Mesothelial cell of epicardium (in vitro differentiated cells): ENCODE measurements around the gene SUCLG2. TPM values are rescaled to one million over a fixed set of nuclear protein-coding genes. Genes with fewer than 3 reads are reported as not detected.

Experiments used
- DNase-seq, 2 experiments: peaks; one replicate each; pipeline ENCODE4 v3.0.0; 2021; ENCODE audit warnings: low spot score in 2 of 2; ENCODE audit not compliant: unreplicated experiment in 2 of 2
- H3K27ac Mint-ChIP-seq: 2 replicates; pipeline ENCODE4 v1.8.0; 2021; ENCODE audit warnings: mixed read lengths
- H3K27me3 Mint-ChIP-seq: 2 replicates; pipeline ENCODE4 v1.8.0; 2021; ENCODE audit warnings: low read depth, mixed read lengths
- H3K36me3 Mint-ChIP-seq: 2 replicates; pipeline ENCODE4 v1.8.0; 2021; ENCODE audit warnings: mixed read lengths
- H3K4me1 Mint-ChIP-seq: 2 replicates; pipeline ENCODE4 v1.8.0; 2021; ENCODE audit warnings: mixed read lengths
- H3K4me3 Mint-ChIP-seq: 2 replicates; pipeline ENCODE4 v1.8.0; 2021; ENCODE audit warnings: mild to moderate bottlenecking, moderate library complexity, mixed read lengths
- H3K9me3 Mint-ChIP-seq: 2 replicates; pipeline ENCODE4 v1.8.0; 2021; ENCODE audit warnings: mixed read lengths
- CTCF ChIP-seq: fragments of 200-600 bp; sonication (generic); IDR thresholded peaks from one replicate; pipeline ENCODE4 v1.5.0; 2021; ENCODE audit warnings: antibody characterized with exemption; ENCODE audit not compliant: unreplicated experiment
- total RNA-seq: library from RNA; stranded (reverse); gene quantifications from 3 replicates; pipeline ENCODE4 v1.2.1, GENCODE V29; 2021

Gene SUCLG2
- total RNA-seq, 1 donor from 2014 or later = 35.0 TPM

GRCh38 chr3:67691207-67691606, 36.8 kb upstream of the SUCLG2 start:
- peaks cover 4% of the 10 kb centered on the region for H3K36me3 Mint-ChIP-seq
- DNase-seq = no peak
- peaks cover 13% of the 10 kb centered on the region for H3K4me1 Mint-ChIP-seq
- H3K27me3 Mint-ChIP-seq = no peaks in the 10 kb centered on the region
- TF ChIP-seq CTCF = no peak
- H3K4me3 Mint-ChIP-seq = no peak overlapping the region
- H3K9me3 Mint-ChIP-seq = peaks cover 9% of the 10 kb centered on the region
- H3K27ac Mint-ChIP-seq = no peak overlapping the region

- Mint-ChIP-seq H3K4me3 (no peak overlapping the region), H3K27ac (no peak overlapping the region), H3K27me3 (no peaks in the 10 kb centered on the region), H3K9me3 (peaks cover 4% of the 10 kb centered on the region), H3K36me3 (peaks cover 4% of the 10 kb centered on the region), H3K4me1 (peaks cover 13% of the 10 kb centered on the region)
- DNase-seq = no peak
- TF ChIP-seq CTCF = no peak
These were observed 35.4 kb upstream of the SUCLG2 start for GRCh38 chr3:67689806-67690205.

- Mint-ChIP-seq H3K27me3 (no peaks in the 10 kb centered on the region), H3K36me3 (no peaks in the 10 kb centered on the region), H3K9me3 (no peaks in the 10 kb centered on the region), H3K4me1 (peaks cover 13% of the 10 kb centered on the region), H3K4me3 (no peak overlapping the region), H3K27ac (no peak overlapping the region)
- DNase-seq = no peak
- no peak for TF ChIP-seq CTCF
These were observed 33.8 kb upstream of the SUCLG2 start for GRCh38 chr3:67688231-67688630.

DNA sequence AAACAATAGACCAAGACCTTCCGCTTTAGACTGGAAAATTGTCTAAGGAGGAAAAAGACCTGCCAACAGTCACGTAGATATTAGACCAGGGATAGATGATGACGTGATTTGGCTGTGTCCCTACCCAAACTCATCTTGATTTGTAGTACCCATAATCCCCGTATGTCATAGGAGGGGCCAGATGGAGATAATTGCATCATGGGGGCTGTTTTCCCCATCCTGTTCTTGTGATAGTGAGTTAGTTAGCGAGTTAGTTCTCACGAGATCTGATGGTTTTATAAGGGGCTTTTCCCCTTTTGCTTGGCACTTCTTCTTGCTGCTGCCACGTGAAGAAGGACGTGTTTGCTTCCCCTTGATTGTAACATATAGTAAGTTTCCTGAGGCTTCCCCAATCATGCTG, 31.7 kb upstream of the SUCLG2 start:
- Mint-ChIP-seq H3K4me1 (no peaks in the 10 kb centered on the region), H3K4me3 (no peak overlapping the region)

GRCh38 chr3:67685499-67685898, 31.1 kb upstream of the SUCLG2 start:
- no peaks in the 10 kb centered on the region for H3K27me3 Mint-ChIP-seq
- H3K4me3 Mint-ChIP-seq = no peak overlapping the region
- H3K9me3 Mint-ChIP-seq = no peaks in the 10 kb centered on the region
- DNase-seq = no peak
- no peaks in the 10 kb centered on the region for H3K36me3 Mint-ChIP-seq
- no peak for TF ChIP-seq CTCF
- no peaks in the 10 kb centered on the region for H3K4me1 Mint-ChIP-seq
- H3K27ac Mint-ChIP-seq = no peak overlapping the region

More for the DNA sequence above, 31.7 kb upstream of the SUCLG2 start:
- Mint-ChIP-seq H3K27me3 (no peaks in the 10 kb centered on the region), H3K27ac (no peak overlapping the region), H3K36me3 (no peaks in the 10 kb centered on the region), H3K9me3 (no peaks in the 10 kb centered on the region)
- no peak for TF ChIP-seq CTCF
- no peak for DNase-seq

DNA sequence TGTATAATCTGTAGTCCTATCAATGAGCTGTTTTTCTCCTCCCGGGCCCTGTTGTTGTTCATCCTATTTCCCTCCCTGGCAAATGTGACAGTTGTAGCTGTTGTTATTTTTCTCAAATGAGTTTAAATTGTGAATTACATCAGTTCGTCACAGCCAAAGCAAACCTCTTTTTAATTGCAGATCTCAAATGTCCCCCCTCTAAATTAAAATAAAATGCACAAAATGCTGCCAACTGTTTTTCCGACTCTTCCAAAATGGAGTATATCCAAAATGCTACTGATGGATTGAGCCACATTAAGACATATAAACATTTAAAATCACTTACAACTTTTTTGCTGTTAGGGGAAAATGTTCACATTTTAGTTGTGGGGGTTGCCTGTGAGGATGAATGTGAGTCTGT, 29.8 kb upstream of the SUCLG2 start:
- Mint-ChIP-seq H3K27me3 (no peaks in the 10 kb centered on the region), H3K9me3 (no peaks in the 10 kb centered on the region), H3K27ac (no peak overlapping the region), H3K36me3 (no peaks in the 10 kb centered on the region), H3K4me1 (no peaks in the 10 kb centered on the region), H3K4me3 (no peak overlapping the region)
- TF ChIP-seq CTCF = no peak
- DNase-seq = no peak
